Smooth muscle cell (in vitro differentiated cells): ENCODE results near the gene LMO3. TPM values are rescaled to one million over a fixed set of nuclear protein-coding genes. Genes with fewer than 3 reads are reported as not detected.

Experiments used
- DNase-seq: peaks from one replicate; lab custom pipeline; 2025; ENCODE audit not compliant: unreplicated experiment; lab: John Stamatoyannopoulos, UW
- H2AFZ ChIP-seq: fragments of 200-600 bp; sonication (generic); 2 replicates; pipeline ENCODE4 v1.6.0; 2016; ENCODE audit warnings: antibody characterized with exemption, low read depth, mild to moderate bottlenecking
- H3F3A ChIP-seq: fragments of 200-600 bp; sonication (generic); 2 replicates; pipeline ENCODE4 v1.6.0; 2017; ENCODE audit warnings: antibody characterized with exemption, low read depth
- H3K27ac ChIP-seq: fragments of 200-600 bp; sonication (generic); 2 replicates; pipeline ENCODE4 v1.5.1; 2016; ENCODE audit warnings: low read depth, mild to moderate bottlenecking
- H3K27me3 ChIP-seq: fragments of 200-600 bp; sonication (generic); 2 replicates; pipeline ENCODE4 v1.6.1; 2016; ENCODE audit warnings: low read depth, mild to moderate bottlenecking
- H3K36me3 ChIP-seq: fragments of 200-600 bp; sonication (generic); 2 replicates; pipeline ENCODE4 v1.5.1; 2016; ENCODE audit warnings: low read depth
- H3K4me1 ChIP-seq: fragments of 200-600 bp; sonication (generic); 2 replicates; pipeline ENCODE4 v1.5.1; 2016; ENCODE audit warnings: low read depth
- H3K4me2 ChIP-seq: fragments of 200-600 bp; sonication (generic); 2 replicates; pipeline ENCODE4 v1.6.0; 2016; ENCODE audit warnings: mild to moderate bottlenecking
- H3K4me3 ChIP-seq: fragments of 200-600 bp; sonication (generic); 2 replicates; pipeline ENCODE4 v1.5.1; 2016; ENCODE audit warnings: mild to moderate bottlenecking
- H3K79me2 ChIP-seq: fragments of 200-600 bp; sonication (generic); 2 replicates; pipeline ENCODE4 v1.6.0; 2016; ENCODE audit warnings: low read depth, mild to moderate bottlenecking
- H3K9ac ChIP-seq: fragments of 200-600 bp; sonication (generic); 2 replicates; pipeline ENCODE4 v1.6.0; 2016; ENCODE audit warnings: low read depth
- H3K9me3 ChIP-seq: fragments of 200-600 bp; sonication (generic); replicated peaks from 2 replicates; pipeline ENCODE4 v1.5.1; 2016; ENCODE audit warnings: low read depth
- H4K20me1 ChIP-seq: fragments of 200-600 bp; sonication (generic); 2 replicates; pipeline ENCODE4 v1.6.0; 2016; ENCODE audit warnings: low read depth
- WGBS: methylation state at CpG from one replicate; pipeline ENCODE4 v1.1.7; 2016; ENCODE audit warnings: low lambda C conversion rate; 5-methylcytosine and 5-hydroxymethylcytosine counted together
- polyA plus RNA-seq: library from polyadenylated mRNA; unstranded; fragments of >200 nt; fragmentation: Nextera tagmentation; extraction: Ambion mirVana; gene quantifications from 2 replicates; pipeline ENCODE4 v1.2.1, GENCODE V29; 2016
- total RNA-seq: library from RNA; depleted of rRNA; stranded (reverse); fragments of >200 nt; gene quantifications from 2 replicates; pipeline ENCODE4 v1.2.3, GENCODE V29; 2014
- TF ChIP-seq, protein P1 (sequence below): fragments of 200-600 bp; sonication (generic); IDR thresholded peaks from 2 replicates; pipeline ENCODE4 v1.5.1; 2017; ENCODE audit warnings: borderline replicate concordance, mild to moderate bottlenecking, antibody characterized with exemption; ENCODE audit not compliant: insufficient read depth, poor library complexity, severe bottlenecking

LMO3 gene
- total and polyA plus RNA-seq, 2 experiments from 2014 or later: 0.22 to 1.3 TPM

GRCh38 chr12:16579041-16579440 lies 26.9 kb downstream of the LMO3 start:
- no peak for DNase-seq
- H2AFZ ChIP-seq: no peak overlapping the region
- H3K9ac ChIP-seq: no peak overlapping the region
- H3F3A ChIP-seq: no peaks in the 10 kb centered on the region
- no peaks in the 10 kb centered on the region for H3K9me3 ChIP-seq
- H3K27me3 ChIP-seq: peaks cover 30% of the 10 kb centered on the region
- no peaks in the 10 kb centered on the region for H3K4me1 ChIP-seq
- TF ChIP-seq, protein P1, sequence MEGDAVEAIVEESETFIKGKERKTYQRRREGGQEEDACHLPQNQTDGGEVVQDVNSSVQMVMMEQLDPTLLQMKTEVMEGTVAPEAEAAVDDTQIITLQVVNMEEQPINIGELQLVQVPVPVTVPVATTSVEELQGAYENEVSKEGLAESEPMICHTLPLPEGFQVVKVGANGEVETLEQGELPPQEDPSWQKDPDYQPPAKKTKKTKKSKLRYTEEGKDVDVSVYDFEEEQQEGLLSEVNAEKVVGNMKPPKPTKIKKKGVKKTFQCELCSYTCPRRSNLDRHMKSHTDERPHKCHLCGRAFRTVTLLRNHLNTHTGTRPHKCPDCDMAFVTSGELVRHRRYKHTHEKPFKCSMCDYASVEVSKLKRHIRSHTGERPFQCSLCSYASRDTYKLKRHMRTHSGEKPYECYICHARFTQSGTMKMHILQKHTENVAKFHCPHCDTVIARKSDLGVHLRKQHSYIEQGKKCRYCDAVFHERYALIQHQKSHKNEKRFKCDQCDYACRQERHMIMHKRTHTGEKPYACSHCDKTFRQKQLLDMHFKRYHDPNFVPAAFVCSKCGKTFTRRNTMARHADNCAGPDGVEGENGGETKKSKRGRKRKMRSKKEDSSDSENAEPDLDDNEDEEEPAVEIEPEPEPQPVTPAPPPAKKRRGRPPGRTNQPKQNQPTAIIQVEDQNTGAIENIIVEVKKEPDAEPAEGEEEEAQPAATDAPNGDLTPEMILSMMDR: no peak
- H3K4me3 ChIP-seq: no peak overlapping the region
- WGBS: 100% methylated on average over 1 of the region's 1 CpG
- no peak overlapping the region for H3K4me2 ChIP-seq
- no peak overlapping the region for H3K27ac ChIP-seq
- no peaks in the 10 kb centered on the region for H3K36me3 ChIP-seq
- H3K79me2 ChIP-seq: no peaks in the 10 kb centered on the region
- no peaks in the 10 kb centered on the region for H4K20me1 ChIP-seq

DNA sequence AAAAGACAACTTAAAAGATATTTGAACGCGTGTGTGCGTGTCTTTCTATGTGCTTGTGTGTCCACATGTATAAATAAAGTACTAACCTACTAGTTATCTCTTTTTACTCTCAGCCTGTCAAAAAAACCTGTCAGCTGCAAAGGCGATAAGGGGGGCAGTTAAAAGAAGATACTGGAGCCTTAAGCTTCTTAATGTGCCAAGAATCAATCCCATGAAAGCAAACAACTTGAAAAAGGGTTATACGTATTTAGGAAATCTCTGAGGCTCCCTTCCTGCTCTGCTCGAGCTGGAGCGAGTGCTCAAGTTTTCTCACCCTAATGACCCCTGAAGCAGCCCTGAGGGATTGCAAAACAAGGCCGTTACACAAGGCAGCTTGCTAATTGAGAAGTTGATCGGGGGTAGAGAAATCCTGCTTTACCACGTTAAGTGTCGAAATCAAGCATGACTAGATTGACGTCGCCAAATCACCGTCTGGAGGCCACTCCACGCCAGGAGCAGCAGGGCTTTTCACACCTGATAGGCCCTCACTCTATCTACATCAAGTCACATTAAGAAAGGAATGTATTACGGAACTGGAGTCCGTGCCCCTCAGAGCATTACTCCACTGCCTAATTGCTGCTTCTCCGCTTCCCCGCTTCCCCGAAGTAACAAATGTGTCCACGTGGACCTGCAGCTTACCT lies 32.4 kb downstream of the LMO3 start:
- Histone ChIP-seq H3K27ac (no peak overlapping the region), H3K4me2 (no peak overlapping the region)
- TF ChIP-seq, protein P1: no peak

DNA sequence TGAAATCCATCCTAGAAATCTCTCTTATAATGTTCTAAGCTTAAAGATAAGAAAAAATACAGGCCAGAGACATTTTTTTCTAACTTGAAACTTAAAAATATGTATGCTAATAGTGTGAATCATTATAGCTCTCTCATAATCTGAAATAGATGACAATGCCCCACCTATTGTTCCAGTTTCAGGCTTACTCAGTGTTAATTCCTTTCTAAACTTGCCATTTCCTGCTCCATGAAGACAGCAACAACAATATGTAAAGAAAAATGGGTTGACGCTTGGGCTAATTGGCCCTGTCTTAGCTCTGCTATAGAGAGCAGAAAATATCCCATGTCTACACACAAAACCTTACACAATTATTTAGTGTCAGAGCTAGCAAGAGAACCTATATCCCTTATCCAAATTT lies 37.1 kb downstream of the LMO3 start:
- H3K27me3 ChIP-seq: peaks cover 40% of the 10 kb centered on the region
- H3K9ac ChIP-seq: no peak overlapping the region
- no peaks in the 10 kb centered on the region for H3K79me2 ChIP-seq
- H4K20me1 ChIP-seq: no peaks in the 10 kb centered on the region
- no peaks in the 10 kb centered on the region for H3K36me3 ChIP-seq
- no peak overlapping the region for H3K27ac ChIP-seq
- H3K4me3 ChIP-seq: no peak overlapping the region
- 72% methylated on average over 1 of the region's 1 CpG for WGBS
- H2AFZ ChIP-seq: no peak overlapping the region
- TF ChIP-seq, protein P1: no peak
- no peaks in the 10 kb centered on the region for H3K9me3 ChIP-seq
- H3F3A ChIP-seq: no peaks in the 10 kb centered on the region
- DNase-seq: no peak
- H3K4me2 ChIP-seq: no peak overlapping the region
- H3K4me1 ChIP-seq: peaks cover 7% of the 10 kb centered on the region

More for the DNA sequence above, 32.4 kb downstream of the LMO3 start:
- 42% methylated on average over 21 of the region's 21 CpGs for WGBS
- Histone ChIP-seq H4K20me1 (no peaks in the 10 kb centered on the region), H2AFZ (peak overlapping the region; percentile 13), H3K79me2 (no peaks in the 10 kb centered on the region), H3K27me3 (peaks cover 72% of the 10 kb centered on the region), H3K36me3 (no peaks in the 10 kb centered on the region), H3K9me3 (no peaks in the 10 kb centered on the region), H3K4me3 (no peak overlapping the region), H3K4me1 (peaks cover 7% of the 10 kb centered on the region), H3K9ac (no peak overlapping the region), H3F3A (no peaks in the 10 kb centered on the region)
- no peak for DNase-seq

GRCh38 chr12:16564675-16565074 lies 41.3 kb downstream of the LMO3 start:
- no peak for DNase-seq
- no peaks in the 10 kb centered on the region for H3K9me3 ChIP-seq
- no peaks in the 10 kb centered on the region for H4K20me1 ChIP-seq
- no peak overlapping the region for H3K4me2 ChIP-seq
- no peak overlapping the region for H3K4me3 ChIP-seq
- TF ChIP-seq, protein P1: no peak
- no peaks in the 10 kb centered on the region for H3K36me3 ChIP-seq
- H3K27ac ChIP-seq: no peak overlapping the region
- H2AFZ ChIP-seq: no peak overlapping the region
- H3K4me1 ChIP-seq: no peaks in the 10 kb centered on the region
- 16% methylated on average over 1 of the region's 1 CpG for WGBS
- H3F3A ChIP-seq: no peaks in the 10 kb centered on the region
- peaks cover 25% of the 10 kb centered on the region for H3K27me3 ChIP-seq
- H3K79me2 ChIP-seq: no peaks in the 10 kb centered on the region
- no peak overlapping the region for H3K9ac ChIP-seq
